ENCODE measurements around the gene ASB16. TPM values are rescaled to one million over a fixed set of nuclear protein-coding genes. Genes with fewer than 3 reads are reported as not detected.
A peak's percentile ranks its signal among the peaks of the same experiment; 100 is the strongest.

Gene ASB16
- total and polyA plus RNA-seq, 9 of the 15 experiments (the other 6 are each of a cell fraction or from before 2014, with no cell fraction given): 0.03 to 0.07 TPM; not detected in 7

GRCh38 chr17:44218344-44219107 lies 48.0 kb downstream of the ASB16 start (continued):
- 0 out of 4 replicates have a peak, but pooled peaks of 1 of the 2 experiments have one; percentile 31 for TF ChIP-seq SRF (CRISPR knock-in tag; IDR thresholded peaks at IDR 0.05)
- TF ChIP-seq MYC (IDR thresholded peaks at IDR 0.05; ENCODE audit: low read depth, low read length): peak; percentile 80
- TF ChIP-seq MYC (CRISPR knock-in tag; IDR thresholded peaks at IDR 0.05; ENCODE audit: borderline replicate concordance, low read depth): no peak
- no peak for TF ChIP-seq U2AF2 (optimal IDR thresholded peaks at IDR 0.05; ENCODE audit: low read depth, low read length)
- TF ChIP-seq AFF4 (CRISPR knock-in tag; IDR thresholded peaks at IDR 0.05): no peak
- TF ChIP-seq ZNF280A (IDR thresholded peaks at IDR 0.05; ENCODE audit: low read depth, partially characterized antibody): no peak
- no peak for TF ChIP-seq XRCC5 (IDR thresholded peaks at IDR 0.05; ENCODE audit: low read depth, low read length)
- no peak for TF ChIP-seq TAL1 (IDR thresholded peaks at IDR 0.05)
- TF ChIP-seq ARID3A (IDR thresholded peaks at IDR 0.05; ENCODE audit: borderline replicate concordance, low read depth, low read length): no peak
- TF ChIP-seq ZBTB43 (CRISPR knock-in tag; IDR thresholded peaks at IDR 0.05): no peak
- no peak for TF ChIP-seq NR2C2 (CRISPR knock-in tag; IDR thresholded peaks at IDR 0.05)
- peak; percentile 77 for TF ChIP-seq NR2C2 (tag; IDR thresholded peaks at IDR 0.05)
- 0 out of 2 replicates have a peak, but pooled peaks have one; percentile 24 for TF ChIP-seq FOSL1 (tag; conservative IDR thresholded peaks at IDR 0.05)
- TF ChIP-seq KDM4B (IDR thresholded peaks at IDR 0.05; ENCODE audit: borderline replicate concordance in 2 of 2, low read depth in 1 of 2): 0 out of 4 replicates have a peak, but pooled peaks of 1 of the 2 experiments have one; percentile 26
- no peak for TF ChIP-seq ZKSCAN3 (CRISPR knock-in tag; IDR thresholded peaks at IDR 0.05)
- peak; percentile 51 for TF ChIP-seq RBM22 (IDR thresholded peaks at IDR 0.05; ENCODE audit: low read depth, low read length, poor library complexity, severe bottlenecking)
- TF ChIP-seq PCBP2 (IDR thresholded peaks at IDR 0.05; ENCODE audit: low read depth, low read length, poor library complexity, severe bottlenecking): peak; percentile 23
- peak; percentile 48 for TF ChIP-seq KDM5B (IDR thresholded peaks at IDR 0.05; ENCODE audit: insufficient replicate concordance, low read depth, low read length)
